OCI-LY3 (cell line): Measurements from ENCODE around the gene CYTH4.

Experiments
- H2AFZ ChIP-seq: fragments of 200-600, 300-600 bp; shearing (Covaris generic); 2 replicates; pipeline ENCODE4 v1.6.0; 2014; ENCODE audit warnings: antibody characterized with exemption, low read depth, low read length
- H3K27ac ChIP-seq: fragments of 200-600, 300-600 bp; sonication (generic); 2 replicates; pipeline ENCODE4 v1.5.1; 2014; ENCODE audit warnings: mild to moderate bottlenecking, low read length, moderate library complexity, mixed read lengths
- H3K27me3 ChIP-seq: fragments of 200-600, 300-600 bp; sonication (generic); 2 replicates; pipeline ENCODE4 v1.6.1; 2014; ENCODE audit warnings: low read depth, low read length, mixed read lengths
- H3K36me3 ChIP-seq: fragments of 200-600, 300-600 bp; sonication (generic); replicated peaks from 2 replicates; pipeline ENCODE3; 2014; ENCODE audit warnings: low read depth, low read length, mixed read lengths
- H3K4me1 ChIP-seq: fragments of 300-600, 200-600 bp; sonication (generic); 2 replicates; pipeline ENCODE4 v1.6.1; 2014; ENCODE audit warnings: low read length, mixed read lengths
- H3K4me2 ChIP-seq: fragments of 200-600, 300-600 bp; sonication (generic); 2 replicates; pipeline ENCODE4 v1.6.1; 2014; ENCODE audit warnings: low read length, mixed read lengths
- H3K4me3 ChIP-seq: fragments of 300-600, 200-600 bp; sonication (generic); 2 replicates; pipeline ENCODE4 v1.5.1; 2014; ENCODE audit warnings: antibody characterized with exemption, mild to moderate bottlenecking, low read length, moderate library complexity
- H3K79me2 ChIP-seq: fragments of 300-600, 200-600 bp; shearing (Covaris generic); 2 replicates; pipeline ENCODE4 v1.6.1; 2014; ENCODE audit warnings: mild to moderate bottlenecking, low read length, mixed read lengths
- H3K9ac ChIP-seq: fragments of 300-600, 200-600 bp; shearing (Covaris generic); 2 replicates; pipeline ENCODE4 v1.6.0; 2014; ENCODE audit warnings: mild to moderate bottlenecking, low read length, moderate library complexity
- H3K9me3 ChIP-seq: fragments of 200-600, 300-600 bp; shearing (Covaris generic); 2 replicates; pipeline ENCODE4 v1.6.1; 2014; ENCODE audit warnings: low read length, mixed read lengths; ENCODE audit not compliant: insufficient read depth
- H4K20me1 ChIP-seq: fragments of 200-600, 300-600 bp; sonication (generic); 2 replicates; pipeline ENCODE4 v1.6.1; 2016; ENCODE audit warnings: low read length, mixed read lengths; ENCODE audit not compliant: insufficient read depth
- CTCF ChIP-seq: fragments of 200-600, 300-600 bp; sonication (generic); IDR thresholded peaks from 2 replicates; pipeline ENCODE4 v1.5.1; 2014; ENCODE audit warnings: antibody characterized with exemption, low read length, low read depth
- EZH2phosphoT487 ChIP-seq: fragments of 200-600 bp; shearing (Covaris generic); IDR thresholded peaks from 2 replicates; pipeline ENCODE4 v1.6.1; 2018; ENCODE audit warnings: antibody characterized with exemption, mixed run types, low read depth

Gene CYTH4

GRCh38 chr22:37279331-37280181, 2.8 kb upstream of the CYTH4 start:
- Histone ChIP-seq H3K27ac (no peak overlapping the region), H3K4me1 (peaks cover 45% of the 10 kb centered on the region), H3K9ac (no peak overlapping the region), H3K27me3 (no peaks in the 10 kb centered on the region), H4K20me1 (no peaks in the 10 kb centered on the region), H3K79me2 (peaks cover 30% of the 10 kb centered on the region), H3K36me3 (peaks cover 10% of the 10 kb centered on the region), H3K9me3 (no peaks in the 10 kb centered on the region), H2AFZ (no peak overlapping the region), H3K4me3 (no peak overlapping the region), H3K4me2 (no peak overlapping the region)
- no peak for TF ChIP-seq CTCF
- no peak for TF ChIP-seq EZH2phosphoT487

GRCh38 chr22:37280718-37281117, 1.6 kb upstream of the CYTH4 start:
- Histone ChIP-seq H3K9me3 (no peaks in the 10 kb centered on the region), H3K4me2 (no peak overlapping the region), H3K36me3 (peaks cover 13% of the 10 kb centered on the region), H3K27me3 (no peaks in the 10 kb centered on the region), H3K4me3 (no peak overlapping the region), H4K20me1 (no peaks in the 10 kb centered on the region), H3K4me1 (peaks cover 45% of the 10 kb centered on the region), H2AFZ (no peak overlapping the region), H3K9ac (no peak overlapping the region), H3K79me2 (peaks cover 33% of the 10 kb centered on the region), H3K27ac (no peak overlapping the region)
- TF ChIP-seq EZH2phosphoT487 (no peak), CTCF (no peak)

GRCh38 chr22:37281195-37281594, 1.1 kb upstream of the CYTH4 start:
- H3K4me2 ChIP-seq, result 0 out of 2 replicates have a peak overlapping the region, but pooled peaks have one; percentile 94
- no peak for TF ChIP-seq EZH2phosphoT487
- no peak for TF ChIP-seq CTCF

GRCh38 chr22:37281646-37282384, 493 bp upstream of the CYTH4 start:
- Histone ChIP-seq H3K79me2 (peaks cover 43% of the 10 kb centered on the region), H3K9ac (peak overlapping the region; percentile 90), H3K27me3 (no peaks in the 10 kb centered on the region), H3K4me1 (peaks cover 44% of the 10 kb centered on the region), H3K4me3 (peak overlapping the region; percentile 94), H4K20me1 (0 out of 2 replicates have a peak, but pooled peaks cover 7% of the 10 kb centered on the region), H3K4me2 (peak overlapping the region; percentile 94), H3K27ac (peak overlapping the region; percentile 89), H2AFZ (peak overlapping the region; percentile 58; the same call in 1 of the 2 replicates), H3K36me3 (peaks cover 21% of the 10 kb centered on the region), H3K9me3 (no peaks in the 10 kb centered on the region)
- TF ChIP-seq CTCF (no peak), EZH2phosphoT487 (no peak)

More at GRCh38 chr22:37281195-37281594, 1.1 kb upstream of the CYTH4 start:
- peaks cover 44% of the 10 kb centered on the region for H3K4me1 ChIP-seq
- no peaks in the 10 kb centered on the region for H3K27me3 ChIP-seq
- H3K79me2 ChIP-seq, result peaks cover 38% of the 10 kb centered on the region
- H2AFZ ChIP-seq, result no peak overlapping the region
- H3K36me3 ChIP-seq, result peaks cover 17% of the 10 kb centered on the region
- H3K9me3 ChIP-seq, result no peaks in the 10 kb centered on the region
- H3K27ac ChIP-seq, result no peak overlapping the region
- 0 out of 2 replicates have a peak, but pooled peaks cover under 1% of the 10 kb centered on the region for H4K20me1 ChIP-seq
- H3K4me3 ChIP-seq, result no peak overlapping the region
- no peak overlapping the region for H3K9ac ChIP-seq
